ENCODE measurements around the gene CPA2. TPM values are rescaled to one million over a fixed set of nuclear protein-coding genes. Genes with fewer than 3 reads are reported as not detected.

Gene CPA2
- total RNA-seq (not detected), polyA plus RNA-seq (ENCODE audit: insufficient read depth, low read depth, low replicate concordance) (not detected)
- long read RNA-seq, donor 1 = 0 reads
- long read RNA-seq, donor 2 = 0 reads
- long read RNA-seq, donor 3 = 0 reads
- long read RNA-seq, donor 4 = 0 reads
- long read RNA-seq, donor 5 = 0 reads
- long read RNA-seq, donor 6 = 0 reads
- long read RNA-seq, donor 7 = 0 reads
- long read RNA-seq, donor 8 = 0 reads
- long read RNA-seq, donor 9 = 0 reads
- long read RNA-seq, donor 10 = 0 reads

- FAIRE-seq (no peak), DNase-seq (no peak)
- Histone ChIP-seq H3K9me3 (ENCODE audit: control insufficient read depth in 2 of 3, insufficient read depth in 1 of 3, low read length in 3 of 3) (no peaks in the 10 kb centered on the region), H3K27me3 (ENCODE audit: control insufficient read depth, insufficient read depth, low read length) (no peaks in the 10 kb centered on the region), H3K36me3 (ENCODE audit: control insufficient read depth in 2 of 3, insufficient read depth in 3 of 3, low read length in 3 of 3) (no peaks in the 10 kb centered on the region), H3K4me1 (ENCODE audit: control insufficient read depth in 2 of 3, insufficient read depth in 2 of 3, low read depth in 1 of 3, low read length in 3 of 3) (no peaks in the 10 kb centered on the region), H3K27ac (ENCODE audit: low read depth in 2 of 2, low read length in 2 of 2) (no peak within 1 kb of the TSS), H3K9ac (ENCODE audit: low read length in 3 of 3) (no peak within 1 kb of the TSS), H3K4me3 (ENCODE audit: low read length in 3 of 3) (no peak within 1 kb of the TSS)
- intact Hi-C loops (cut with DNase I) = no loop called here
- no peak for TF ChIP-seq CTCF (IDR thresholded peaks at IDR 0.05; ENCODE audit: borderline replicate concordance, extremely low read depth, insufficient read depth)
Observed at GRCh38 chr7:130266258-130266960, at the start of gene CPA2. Gene CPA2 (plus strand): TSS chr7:130266863. CDS start chr7:130266882, 19 bp downstream.

DNA sequence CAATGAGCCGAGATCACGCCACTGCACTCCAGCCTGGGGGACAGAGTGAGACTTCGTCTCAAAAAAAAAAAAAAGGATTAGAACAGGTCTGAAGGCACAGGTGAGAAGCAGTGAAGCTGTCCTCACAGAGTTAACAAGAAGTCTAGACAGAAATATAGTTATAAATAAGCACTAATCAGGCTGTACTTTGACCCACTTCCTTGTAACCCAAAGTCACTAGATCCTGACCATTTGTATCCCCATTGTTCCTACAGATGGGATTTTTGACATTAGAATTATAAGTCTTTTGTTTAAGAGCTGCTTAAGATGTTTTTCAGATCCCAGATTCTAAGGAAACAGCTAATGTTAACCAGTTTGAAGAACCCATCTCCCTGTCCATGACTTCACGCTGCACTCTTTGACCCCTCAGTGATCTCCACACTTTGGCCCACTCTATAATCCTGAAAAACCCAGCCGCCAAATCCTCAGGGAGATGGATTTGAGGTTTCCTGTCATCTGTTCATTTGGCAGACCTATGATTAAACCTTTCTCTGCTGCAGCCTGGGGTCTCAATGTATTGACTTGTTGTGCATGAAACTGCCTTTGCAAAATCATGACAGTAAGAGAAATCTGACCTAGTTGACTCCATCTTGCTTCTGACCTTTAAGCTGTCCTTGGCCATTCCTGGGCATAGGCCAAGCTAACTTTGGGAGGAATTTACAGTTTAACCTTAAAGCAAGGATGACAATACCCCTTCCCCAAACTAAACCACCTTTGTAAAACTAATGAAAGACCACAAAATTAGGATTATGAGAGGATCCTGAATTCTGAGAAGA is 47.6 kb upstream of the CPA2 start:
- no peak overlapping the region for H3K4me3 ChIP-seq (ENCODE audit: low read length in 3 of 3)
- H3K9me3 ChIP-seq (ENCODE audit: control insufficient read depth in 2 of 3, insufficient read depth in 1 of 3, low read length in 3 of 3) = no peaks in the 10 kb centered on the region
- no peak for TF ChIP-seq CTCF (IDR thresholded peaks at IDR 0.05; ENCODE audit: borderline replicate concordance, extremely low read depth, insufficient read depth)
- no peak overlapping the region for H3K27ac ChIP-seq (ENCODE audit: low read depth in 2 of 2, low read length in 2 of 2)
- no peaks in the 10 kb centered on the region for H3K27me3 ChIP-seq (ENCODE audit: control insufficient read depth, insufficient read depth, low read length)
- no peaks in the 10 kb centered on the region for H3K36me3 ChIP-seq (ENCODE audit: control insufficient read depth in 2 of 3, insufficient read depth in 3 of 3, low read length in 3 of 3)
- H3K4me1 ChIP-seq (ENCODE audit: control insufficient read depth in 2 of 3, insufficient read depth in 2 of 3, low read depth in 1 of 3, low read length in 3 of 3) = no peaks in the 10 kb centered on the region
- FAIRE-seq = no peak
- DNase-seq = no peak
- intact Hi-C loops (cut with DNase I) = no loop called here
- no peak overlapping the region for H3K9ac ChIP-seq (ENCODE audit: low read length in 3 of 3)

- H3K4me1 ChIP-seq (ENCODE audit: control insufficient read depth in 2 of 3, insufficient read depth in 2 of 3, low read depth in 1 of 3, low read length in 3 of 3) = no peaks in the 10 kb centered on the region
- H3K9ac ChIP-seq (ENCODE audit: low read length in 3 of 3) = no peak overlapping the region
- H3K27ac ChIP-seq (ENCODE audit: low read depth in 2 of 2, low read length in 2 of 2) = no peak overlapping the region
- no peak for TF ChIP-seq CTCF (IDR thresholded peaks at IDR 0.05; ENCODE audit: borderline replicate concordance, extremely low read depth, insufficient read depth)
- DNase-seq = no peak
- H3K36me3 ChIP-seq (ENCODE audit: control insufficient read depth in 2 of 3, insufficient read depth in 3 of 3, low read length in 3 of 3) = no peaks in the 10 kb centered on the region
- no peaks in the 10 kb centered on the region for H3K27me3 ChIP-seq (ENCODE audit: control insufficient read depth, insufficient read depth, low read length)
- no peak for FAIRE-seq
- H3K9me3 ChIP-seq (ENCODE audit: control insufficient read depth in 2 of 3, insufficient read depth in 1 of 3, low read length in 3 of 3) = no peaks in the 10 kb centered on the region
- no peak overlapping the region for H3K4me3 ChIP-seq (ENCODE audit: low read length in 3 of 3)
- intact Hi-C loops (cut with DNase I) = no loop called here
Observed at GRCh38 chr7:130219871-130220270, 46.8 kb upstream of the CPA2 start.

Data from kidney (tissue), 22 donors.